Effector CD8-positive, alpha-beta T cell (primary cell): Measurements from ENCODE around the gene KRT6B.
"Not testable (repeated sequence)": the region's sequence is repeated elsewhere in the genome, so short reads cannot be mapped to it uniquely, and the experiment has no call there.

Experiments
- DNase-seq: peaks from one replicate; lab custom pipeline; 2025; lab: John Stamatoyannopoulos, UW

The KRT6B gene

DNA sequence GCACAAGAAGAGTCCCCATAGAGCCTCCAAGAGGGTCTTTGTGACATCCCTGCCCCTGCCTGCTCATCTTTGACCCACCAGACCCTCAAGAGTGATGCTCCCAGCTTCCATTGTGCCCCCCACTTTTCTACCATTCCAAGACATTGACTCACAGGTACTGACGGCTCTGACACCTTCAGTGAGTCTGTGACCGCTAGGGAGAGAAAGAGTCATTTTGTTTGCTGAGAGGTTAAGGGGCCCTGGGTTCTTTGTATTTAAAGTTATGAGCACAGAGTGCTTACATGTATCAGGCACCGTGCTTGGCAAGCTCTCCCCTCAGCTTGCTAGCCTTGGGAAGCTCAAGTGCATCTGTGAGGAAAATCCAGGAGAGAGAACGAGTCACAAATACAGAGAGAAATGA lies 38.7 kb downstream of the KRT6B start:
- no peak for DNase-seq

DNA sequence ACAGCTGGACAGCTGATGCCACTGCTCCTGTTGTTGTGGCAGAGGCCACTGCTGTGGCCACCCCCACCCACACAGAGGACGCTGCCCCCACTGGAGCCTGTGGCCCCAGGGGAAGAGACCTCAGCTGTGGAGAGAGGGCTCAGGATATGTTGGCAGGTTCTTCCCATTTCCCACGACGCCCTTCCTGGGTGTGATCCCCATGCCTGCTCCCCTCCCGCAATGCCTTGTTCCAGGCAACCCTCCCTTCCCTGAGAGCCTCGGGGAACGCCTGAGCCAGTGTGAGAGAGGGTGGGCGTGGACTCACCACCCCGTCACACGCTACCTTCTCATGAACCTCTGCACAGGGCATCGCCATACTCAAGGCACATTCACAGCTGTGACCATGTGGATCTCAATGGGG lies 40.1 kb downstream of the KRT6B start:
- no peak for DNase-seq

DNA sequence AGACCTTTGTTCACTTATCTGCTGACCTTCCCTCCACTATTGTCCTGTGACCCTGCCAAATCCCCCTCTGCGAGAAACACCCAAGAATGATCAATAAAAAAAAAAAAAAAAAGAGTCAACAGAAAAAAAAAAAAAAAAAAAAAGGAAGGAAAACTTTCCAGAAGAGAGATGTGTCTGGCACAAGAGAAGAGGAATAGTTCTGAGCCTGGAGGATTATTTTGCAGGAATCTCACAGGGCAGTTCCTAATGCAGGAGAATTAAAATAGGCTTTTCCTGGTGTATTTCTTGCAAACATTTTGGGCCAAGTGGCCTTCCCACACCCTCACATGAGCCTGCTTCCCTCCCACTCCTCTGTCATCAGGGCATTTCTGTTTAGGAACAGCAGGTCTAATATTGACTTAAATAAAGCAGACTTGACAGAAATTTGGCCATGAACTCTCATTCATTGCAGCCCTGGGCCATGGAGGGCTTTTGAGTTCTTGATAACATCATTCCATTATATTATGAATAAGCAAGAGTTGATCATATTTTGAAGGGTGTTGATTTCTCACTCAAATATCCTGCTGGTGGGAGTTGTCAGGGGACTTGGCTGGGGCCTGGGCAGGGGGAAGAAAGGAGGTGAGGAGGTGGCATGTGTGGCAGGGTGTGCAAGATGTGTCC lies 41.2 kb downstream of the KRT6B start:
- not testable (repeated sequence) for DNase-seq

GRCh38 chr12:52407918-52408317 lies 44.0 kb downstream of the KRT6B start:
- no peak for DNase-seq

DNA sequence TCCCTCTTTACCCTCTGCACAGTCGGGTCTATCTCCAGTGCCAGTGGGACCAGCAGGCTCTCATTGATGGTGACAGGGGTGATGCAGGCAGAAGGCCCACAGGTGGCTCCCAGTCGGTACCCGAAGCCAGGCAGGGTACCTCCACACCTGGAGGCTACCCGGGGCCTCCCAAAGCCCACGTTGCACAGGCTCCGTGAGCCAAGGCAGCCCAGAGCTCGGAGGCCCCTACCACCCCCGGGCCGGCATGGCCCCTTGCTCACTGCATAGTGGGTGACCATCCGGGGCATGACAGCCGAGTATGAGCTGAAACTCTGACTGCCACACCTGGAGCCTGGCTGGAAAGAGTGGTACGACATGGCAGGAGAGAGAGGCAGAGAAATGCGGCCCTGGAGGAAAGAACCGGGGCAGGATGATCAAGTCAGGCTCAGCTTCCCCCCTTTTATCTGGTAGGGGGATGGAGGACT lies 46.0 kb downstream of the KRT6B start, which contains the start of gene KRT82:
Gene KRT82, minus strand, starts transcription at position 414 of the 464 bp plus-strand sequence. Its CDS starts 58 bp downstream, at position 356.
- no peak for DNase-seq

GRCh38 chr12:52404951-52405350 lies 47.0 kb downstream of the KRT6B start:
- no peak for DNase-seq

- no peak for DNase-seq
These were observed 48.4 kb downstream of the KRT6B start for GRCh38 chr12:52403561-52403960.

DNA sequence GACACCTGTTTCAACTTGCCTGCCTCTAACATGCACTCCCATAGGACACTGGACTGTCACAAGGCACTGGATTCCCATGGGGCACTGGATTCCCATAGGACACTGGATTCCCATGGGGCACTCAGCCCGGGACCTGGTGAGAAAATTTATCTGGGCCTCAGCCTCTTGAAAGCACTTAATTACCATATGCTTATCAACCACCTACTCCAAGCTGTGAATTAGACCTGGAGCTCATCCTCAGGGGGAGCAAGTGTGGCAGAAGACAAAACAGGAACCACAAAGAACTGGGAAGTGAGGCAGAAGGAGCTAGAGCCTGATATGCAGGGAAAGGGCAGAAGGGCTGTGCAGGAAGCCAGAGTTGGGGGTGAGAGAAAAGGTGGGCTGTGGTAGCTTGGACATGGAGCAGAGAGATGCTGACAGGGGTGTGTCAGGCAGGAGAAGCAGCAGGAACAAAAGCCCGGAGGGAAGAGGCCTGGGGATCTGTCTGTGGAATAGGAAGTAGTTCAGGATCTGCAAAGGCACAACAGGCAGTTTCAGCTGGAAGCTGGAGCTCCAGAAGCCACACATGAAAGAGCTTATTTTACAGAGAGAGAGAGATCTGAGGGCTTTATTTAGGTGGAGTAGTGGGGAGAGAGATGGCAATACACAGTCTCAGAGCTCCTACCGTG lies 48.9 kb downstream of the KRT6B start:
- no peak for DNase-seq

DNA sequence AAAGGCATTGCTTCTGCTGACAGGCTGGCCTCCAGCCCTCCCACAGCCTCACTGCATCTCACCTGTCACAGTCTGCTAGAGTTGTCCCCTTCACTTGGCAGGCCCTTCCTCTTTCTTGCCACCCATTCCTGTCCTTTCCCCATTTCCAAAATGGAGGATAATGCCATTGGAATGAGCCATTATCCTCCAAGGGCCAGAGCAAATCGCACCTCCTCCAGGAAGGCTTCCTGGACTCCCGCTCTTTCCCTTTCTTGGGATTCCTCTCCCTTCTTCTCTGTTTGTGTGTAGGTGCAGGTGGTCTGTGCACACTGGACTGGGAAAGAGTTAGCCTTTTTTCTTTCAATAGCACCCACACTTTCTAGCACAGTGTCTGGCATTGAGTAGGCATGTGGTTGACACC lies 49.6 kb downstream of the KRT6B start:
- DNase-seq, result no peak

DNA sequence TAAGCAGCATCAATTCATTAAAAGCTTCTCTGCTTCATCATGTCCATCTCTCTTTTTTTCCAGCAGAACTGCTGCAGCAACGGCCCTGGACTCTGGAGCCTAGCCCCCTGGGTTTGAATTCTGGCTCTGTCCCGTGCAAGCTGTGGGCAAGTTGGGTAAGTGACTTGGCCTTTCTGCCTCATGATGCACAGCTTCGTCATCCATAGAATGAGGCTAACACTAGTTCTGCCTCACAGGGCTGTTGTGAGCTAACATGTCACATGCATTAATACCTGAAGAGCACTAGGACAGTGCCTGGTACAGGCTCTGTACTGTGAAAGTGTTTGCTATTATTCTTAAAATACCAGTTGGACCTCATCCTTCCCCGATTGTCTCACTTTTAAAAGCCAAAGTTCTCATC lies 50.0 kb downstream of the KRT6B start:
- no peak for DNase-seq

DNA sequence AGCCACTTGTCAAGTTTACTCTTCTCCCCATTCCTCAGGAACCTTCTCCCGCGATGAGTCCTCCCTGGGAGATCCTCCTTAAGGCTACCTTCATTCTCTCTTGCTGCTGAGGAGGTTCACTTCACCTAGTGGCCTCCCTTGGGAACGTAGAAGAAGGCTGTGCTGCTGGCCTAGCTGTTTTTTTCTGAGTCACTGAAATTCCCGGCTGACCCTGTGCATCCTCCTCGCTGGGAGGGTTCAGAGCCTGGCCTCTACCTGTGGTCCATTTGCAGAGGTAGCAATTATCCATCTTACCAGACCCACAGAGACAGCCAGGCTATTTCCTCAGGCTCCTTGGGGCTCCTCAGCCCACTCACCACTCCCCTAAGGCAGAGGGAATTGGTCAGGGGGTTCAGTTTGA lies 50.4 kb downstream of the KRT6B start:
- no peak for DNase-seq

GRCh38 chr12:52400906-52401305 lies 51.0 kb downstream of the KRT6B start:
- DNase-seq, result no peak

DNA sequence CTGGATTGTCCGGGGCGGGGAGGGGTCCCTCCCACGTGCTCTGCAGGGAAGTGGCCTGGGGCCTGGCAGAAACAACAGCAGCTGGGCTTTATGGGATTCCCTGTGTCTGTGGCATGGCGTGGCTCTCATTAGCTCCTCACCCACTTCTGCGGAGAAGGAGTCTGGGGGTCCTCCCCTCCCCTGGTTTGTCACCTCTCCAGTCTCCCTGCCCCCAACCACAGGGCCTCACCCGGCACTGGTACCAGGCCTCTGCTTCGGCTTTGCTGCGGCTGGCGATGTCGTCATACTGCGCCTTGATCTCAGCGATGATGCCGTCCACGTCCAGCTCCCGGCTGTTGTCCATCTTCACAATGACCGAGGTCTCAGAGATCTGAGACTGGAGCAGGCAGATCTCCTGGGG lies 52.2 kb downstream of the KRT6B start:
- no peak for DNase-seq

DNA sequence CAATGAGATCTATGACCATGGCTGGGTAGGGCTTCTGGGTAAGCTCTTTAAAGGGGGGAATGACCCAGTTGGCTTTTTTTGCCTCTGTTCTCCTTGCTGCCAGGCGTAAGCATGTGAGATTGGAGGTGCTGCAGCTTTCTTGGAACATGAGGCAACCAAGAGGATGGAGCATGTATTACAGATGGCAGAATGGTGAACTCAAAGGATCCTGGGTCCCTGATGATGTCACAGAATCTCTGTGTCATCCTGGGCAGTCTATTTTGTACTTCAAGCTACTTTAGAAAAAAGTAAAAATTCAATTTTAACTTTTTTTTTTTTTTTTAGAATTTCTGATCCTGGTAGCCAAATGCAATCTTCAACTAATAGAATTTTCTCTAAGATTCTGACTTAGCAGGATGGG lies 53.8 kb downstream of the KRT6B start:
- DNase-seq, result no peak

GRCh38 chr12:52396656-52397055 lies 55.3 kb downstream of the KRT6B start:
- no peak for DNase-seq
